IMR-90 (cell line): ENCODE data around the gene NAA60. TPM values are rescaled to one million over a fixed set of nuclear protein-coding genes. Genes with fewer than 3 reads are reported as not detected.

Experiments
- ATAC-seq: fragments of 200-7000 bp; cut with Tn5 transposase; 2 replicates; pipeline ENCODE4 v1.9.1; 2020; ENCODE audit warnings: low read depth, mild to moderate bottlenecking, moderate library complexity
- BruUV-seq: library from RNA; stranded (reverse); fragments of 400-500 nt; replicated peaks from 2 replicates; lab custom pipeline; 2021; lab: Mats Ljungman, UMichigan
- CTCF ChIA-PET: fragments of 300-600 bp; formaldehyde crosslinking; extraction: SDS; loops from one replicate; lab custom pipeline; 2021; ENCODE audit warnings: antibody characterized with exemption; lab: Yijun Ruan, JAX
- POLR2A ChIA-PET: fragments of 300-600 bp; sonication (Branson Sonifier 250); formaldehyde crosslinking; loops from one replicate; lab custom pipeline; 2022; ENCODE audit warnings: antibody characterized with exemption; ENCODE audit not compliant: unreplicated experiment; lab: Charles Lee
- DNase-seq: peaks from one replicate; pipeline ENCODE4 v3.0.0; 2013
- H2AFZ ChIP-seq: replicated peaks from 2 replicates; pipeline ENCODE3; 2013; ENCODE audit warnings: low read length, mild to moderate bottlenecking; ENCODE audit not compliant: poor library complexity
- H2AK5ac ChIP-seq: 2 replicates; pipeline ENCODE4 v1.6.1; 2013; ENCODE audit warnings: low read depth, low read length, inconsistent platforms
- H2AK9ac ChIP-seq: replicated peaks from 2 replicates; pipeline ENCODE3; 2013; ENCODE audit warnings: mild to moderate bottlenecking, low read depth, low read length, moderate library complexity; ENCODE audit not compliant: poor library complexity
- H2BK120ac ChIP-seq: 2 replicates; pipeline ENCODE4 v1.6.1; 2013; ENCODE audit warnings: low read depth, low read length, inconsistent platforms
- H2BK15ac ChIP-seq: 3 replicates; pipeline ENCODE4 v1.6.1; 2013; ENCODE audit warnings: low read depth, low read length, inconsistent platforms
- H2BK20ac ChIP-seq: 2 replicates; pipeline ENCODE4 v1.6.1; 2013; ENCODE audit warnings: low read depth, mild to moderate bottlenecking, inconsistent platforms, low read length, moderate library complexity
- H2BK5ac ChIP-seq: 2 replicates; pipeline ENCODE4 v1.6.1; 2013; ENCODE audit warnings: mild to moderate bottlenecking, low read depth, low read length, inconsistent platforms; ENCODE audit not compliant: poor library complexity, severe bottlenecking
- H3K14ac ChIP-seq: replicated peaks from 2 replicates; pipeline ENCODE4 v1.6.1; 2013; ENCODE audit warnings: low read depth, low read length, inconsistent platforms
- H3K18ac ChIP-seq: 2 replicates; pipeline ENCODE4 v1.6.1; 2013; ENCODE audit warnings: low read depth, low read length, control low read depth
- H3K23ac ChIP-seq: 2 replicates; pipeline ENCODE4 v1.6.1; 2013; ENCODE audit warnings: low read depth, low read length, inconsistent platforms
- H3K27ac ChIP-seq: 2 replicates; pipeline ENCODE4 v1.5.1; 2013; ENCODE audit warnings: mild to moderate bottlenecking, control low read depth, low read length; ENCODE audit not compliant: insufficient read depth
- H3K27me3 ChIP-seq: 2 replicates; pipeline ENCODE4 v1.6.1; 2013; ENCODE audit warnings: low read length; ENCODE audit not compliant: control insufficient read depth, insufficient read depth
- H3K36me3 ChIP-seq: 2 replicates; pipeline ENCODE4 v1.6.1; 2013; ENCODE audit warnings: low read length, mixed read lengths; ENCODE audit not compliant: control insufficient read depth, insufficient read depth
- H3K4ac ChIP-seq: 2 replicates; pipeline ENCODE4 v1.6.1; 2013; ENCODE audit warnings: low read depth, low read length, inconsistent platforms
- H3K4me1 ChIP-seq: 2 replicates; pipeline ENCODE4 v1.6.1; 2013; ENCODE audit warnings: low read length, mixed read lengths; ENCODE audit not compliant: control insufficient read depth, insufficient read depth
- H3K4me2 ChIP-seq: 2 replicates; pipeline ENCODE4 v1.6.1; 2013; ENCODE audit warnings: low read depth, mild to moderate bottlenecking, control low read depth, low read length, moderate library complexity
- H3K4me3 ChIP-seq: 2 replicates; pipeline ENCODE4 v1.5.1; 2013; ENCODE audit warnings: low read depth, mild to moderate bottlenecking, control low read depth, low read length, moderate library complexity; ENCODE audit not compliant: insufficient read depth
- H3K56ac ChIP-seq: 2 replicates; pipeline ENCODE4 v1.6.1; 2013; ENCODE audit warnings: low read length, inconsistent platforms; ENCODE audit not compliant: insufficient read depth; ENCODE audit errors: extremely low read depth
- H3K79me1 ChIP-seq, 2 experiments: 2 replicates each; pipeline ENCODE4 v1.6.1; 2013; ENCODE audit warnings: low read length in 2 of 2, inconsistent platforms in 1 of 2, low read depth in 1 of 2
- H3K9ac ChIP-seq: 2 replicates; pipeline ENCODE4 v1.6.1; 2013; ENCODE audit warnings: low read depth, low read length, control low read depth
- H3K9me1 ChIP-seq: 2 replicates; pipeline ENCODE4 v1.6.1; 2013; ENCODE audit warnings: low read length, inconsistent platforms; ENCODE audit not compliant: insufficient read depth
- H3K9me3 ChIP-seq: 2 replicates; pipeline ENCODE4 v1.6.1; 2013; ENCODE audit warnings: low read length; ENCODE audit not compliant: control insufficient read depth, insufficient read depth
- H4K20me1 ChIP-seq: 2 replicates; pipeline ENCODE4 v1.6.1; 2013; ENCODE audit warnings: low read length, inconsistent platforms; ENCODE audit not compliant: insufficient read depth
- H4K5ac ChIP-seq: 2 replicates; pipeline ENCODE4 v1.6.1; 2013; ENCODE audit warnings: mild to moderate bottlenecking, low read depth, low read length, control low read depth
- H4K8ac ChIP-seq, 2 experiments: 2 replicates each; pipeline ENCODE4 v1.6.1; 2013; ENCODE audit warnings: low read depth in 2 of 2, low read length in 2 of 2, control low read depth in 1 of 2, inconsistent platforms in 1 of 2
- H4K91ac ChIP-seq: 2 replicates; pipeline ENCODE4 v1.6.1; 2013; ENCODE audit warnings: low read depth, low read length, inconsistent platforms; ENCODE audit not compliant: insufficient read depth
- BHLHE40 ChIP-seq: fragments of 150-350 bp; IDR thresholded peaks from 2 replicates; pipeline ENCODE4 v1.6.1; 2016; ENCODE audit warnings: mild to moderate bottlenecking, low read depth, low read length
- CEBPB ChIP-seq: IDR thresholded peaks from 2 replicates; pipeline ENCODE4 v1.6.1; 2012; ENCODE audit warnings: low read depth, low read length, improper control_type of control experiment
- CHD1 ChIP-seq: IDR thresholded peaks from 2 replicates; pipeline ENCODE4 v1.6.1; 2012; ENCODE audit warnings: low read depth, low read length, improper control_type of control experiment
- FOS ChIP-seq: fragments of 150-350 bp; IDR thresholded peaks from 2 replicates; pipeline ENCODE4 v1.6.1; 2016; ENCODE audit warnings: low read depth, low read length
- MAZ ChIP-seq: IDR thresholded peaks from 2 replicates; pipeline ENCODE4 v1.6.1; 2012; ENCODE audit warnings: low read depth, mild to moderate bottlenecking, low read length, improper control_type of control experiment, moderate library complexity, borderline replicate concordance
- MXI1 ChIP-seq: IDR thresholded peaks from 2 replicates; pipeline ENCODE4 v1.6.1; 2012; ENCODE audit warnings: low read depth, mild to moderate bottlenecking, low read length, moderate library complexity, borderline replicate concordance
- NFE2L2 ChIP-seq: fragments of 150-350 bp; IDR thresholded peaks from 2 replicates; pipeline ENCODE4 v1.6.1; 2016; ENCODE audit warnings: low read depth, mild to moderate bottlenecking, low read length
- POLR2A ChIP-seq: IDR thresholded peaks from 2 replicates; pipeline ENCODE4 v1.6.1; 2012; ENCODE audit warnings: mild to moderate bottlenecking, low read depth, low read length
- RAD21 ChIP-seq: IDR thresholded peaks from 2 replicates; pipeline ENCODE4 v1.6.1; 2012; ENCODE audit warnings: low read length, improper control_type of control experiment
- RCOR1 ChIP-seq: IDR thresholded peaks from 2 replicates; pipeline ENCODE4 v1.6.1; 2012; ENCODE audit warnings: mild to moderate bottlenecking, low read length, improper control_type of control experiment; ENCODE audit not compliant: insufficient replicate concordance
- SMC3 ChIP-seq: fragments of 150-350 bp; IDR thresholded peaks from 2 replicates; pipeline ENCODE4 v1.6.1; 2016; ENCODE audit warnings: low read depth, mild to moderate bottlenecking, antibody characterized with exemption, low read length, moderate library complexity
- WGBS, 2 experiments: methylation state at CpG; one replicate each; pipeline versions ENCODE4 v1.1.5 to v1.1.7; 2013; ENCODE audit warnings: missing lambda C conversion rate in 2 of 2; ENCODE audit not compliant: insufficient read length in 1 of 2; ENCODE audit errors: extremely low coverage in 2 of 2; 5-methylcytosine and 5-hydroxymethylcytosine counted together
- dilution Hi-C: fragments of 300-500 bp; cut with HindIII; formaldehyde crosslinking; loops from one replicate; pipeline ENCODE4 v1.14.3; 2018; ENCODE audit warnings: low sequenced_read_pairs; ENCODE audit not compliant: unreplicated experiment
- in situ Hi-C: fragments of 300-500 bp; cut with MboI; formaldehyde crosslinking; loops from 3 replicates; pipeline ENCODE4 v1.14.3; 2019; ENCODE audit warnings: low sequenced_read_pairs, inconsistent platforms, mixed read lengths
- intact Hi-C: fragments of 100-400 bp; cut with micrococcal nuclease; formaldehyde crosslinking; loops from 2 replicates; pipeline ENCODE4 v1.10.0; 2022
- polyA plus RNA-seq, 3 experiments: library from polyadenylated mRNA; depleted of rRNA; stranded (reverse); fragments of >200 nt; gene quantifications; 2 replicates each; pipeline ENCODE4 v1.2.3, GENCODE V29; 2012; ENCODE audit warnings: low replicate concordance in 1 of 3
- total RNA-seq: library from RNA; depleted of rRNA; stranded (reverse); fragments of >200 nt; gene quantifications from 2 replicates; pipeline ENCODE4 v1.2.3, GENCODE V29; 2012
- TF ChIP-seq, protein P1 (sequence below): conservative IDR thresholded peaks from 2 replicates; pipeline ENCODE4 v1.5.1; 2012; ENCODE audit warnings: mild to moderate bottlenecking, low read depth, low read length, improper control_type of control experiment
- TF ChIP-seq, protein P2 (sequence below): fragments of 150-350 bp; IDR thresholded peaks from 2 replicates; pipeline ENCODE4 v1.6.1; 2016; ENCODE audit warnings: low read depth, mild to moderate bottlenecking, low read length, moderate library complexity, borderline replicate concordance

NAA60 gene
- total and polyA plus RNA-seq, 2 of the 4 experiments (the other 2 are of a cell fraction): 7.5 to 18.0 TPM

DNA sequence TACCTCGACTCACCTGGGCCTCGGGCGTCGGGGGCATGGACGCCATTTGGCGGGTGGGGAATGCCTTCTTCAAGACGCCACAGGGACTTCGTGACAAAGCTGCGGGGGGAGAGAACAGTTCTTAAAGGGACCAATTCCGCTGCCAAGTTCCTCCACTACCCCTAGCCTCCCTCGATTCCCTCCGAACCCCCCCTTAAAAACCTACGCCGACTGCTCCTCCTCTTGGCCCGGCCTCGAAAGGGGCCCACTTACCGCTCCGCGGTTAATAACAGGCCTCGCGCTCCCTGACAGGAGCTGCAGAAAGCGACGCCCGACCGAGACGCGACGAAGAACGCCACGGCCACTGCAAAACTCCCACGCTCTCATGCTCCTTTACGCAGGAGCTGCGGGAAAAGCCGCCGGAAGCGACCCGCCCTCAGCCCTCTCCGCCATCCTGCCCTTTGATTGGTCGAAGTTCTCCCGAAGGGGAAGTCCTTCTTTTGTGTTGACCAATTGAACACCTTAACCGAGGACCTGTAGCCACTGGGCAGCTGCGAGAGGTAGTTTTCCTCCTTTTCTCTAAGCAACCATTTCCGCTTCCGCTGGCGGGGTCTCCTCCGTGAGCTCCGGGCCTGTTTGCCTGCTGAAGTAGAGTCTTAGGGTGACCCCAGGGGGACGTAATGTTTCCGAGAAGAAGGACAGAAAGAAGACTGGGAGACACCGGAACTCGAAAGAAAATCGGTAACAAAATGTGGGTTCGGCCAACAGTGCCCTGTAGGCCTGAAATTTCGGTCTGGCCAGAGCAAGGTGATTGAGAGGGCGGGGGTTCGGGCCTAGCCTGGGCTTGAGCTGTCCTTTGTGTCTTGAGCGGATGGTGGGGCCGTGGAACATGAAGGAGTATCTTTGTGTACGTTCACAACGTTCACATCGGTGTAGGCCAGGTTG is at the start of gene NAA60, which contains the start of gene ZNF597 (continued):
- TF ChIP-seq FOS (no peak), NFE2L2 (no peak)

DNA sequence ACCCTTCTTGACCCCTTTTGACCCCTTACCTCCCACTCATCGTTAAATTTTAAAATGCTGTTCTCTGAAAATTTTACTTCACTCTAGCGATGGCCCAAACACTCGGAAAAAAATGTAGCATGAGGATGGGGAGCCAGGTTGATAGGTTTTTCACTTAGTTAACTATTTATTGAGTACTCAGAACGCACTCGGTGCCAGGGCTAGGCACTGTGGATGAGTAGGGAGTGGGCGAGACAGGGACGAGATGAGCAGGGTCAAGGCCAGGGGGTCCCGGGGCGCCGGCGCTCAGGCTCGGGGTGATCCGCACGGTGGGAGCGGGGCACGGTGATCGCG is 43.1 kb upstream of the NAA60 start:
- Histone ChIP-seq H3K4me3 (peak overlapping the region; percentile 73), H4K20me1 (peaks cover 2% of the 10 kb centered on the region; the same call in 1 of the 2 replicates), H2AK5ac (no peak overlapping the region), H3K18ac (no peak overlapping the region), H4K8ac (peak overlapping the region; percentile 43 to 59; a peak in 2 of 4 replicates), H3K4ac (peak overlapping the region; percentile 47), H3K9me1 (no peaks in the 10 kb centered on the region), H3K4me2 (peak overlapping the region; percentile 100), H3K23ac (peak overlapping the region; percentile 64), H2BK15ac (no peak overlapping the region), H4K5ac (peak overlapping the region; percentile 23; the same call in 1 of the 2 replicates), H3K27ac (peak overlapping the region; percentile 66), H3K56ac (peak overlapping the region; percentile 60), H3K79me1 (peaks cover 47 to 63% of the 10 kb centered on the region in 2 experiments), H2BK5ac (peak overlapping the region; percentile 23), H2BK20ac (no peak overlapping the region), H2AFZ (peak overlapping the region; percentile 94), H3K9me3 (peaks cover 24% of the 10 kb centered on the region), H3K4me1 (peaks cover 4% of the 10 kb centered on the region), H2AK9ac (peak overlapping the region; percentile 73), H3K36me3 (peaks cover 39% of the 10 kb centered on the region), H3K9ac (peak overlapping the region; percentile 89), H3K27me3 (no peaks in the 10 kb centered on the region), H4K91ac (no peak overlapping the region), H3K14ac (peak overlapping the region; percentile 63), H2BK120ac (no peak overlapping the region)
- 7% methylated on average over 6 of the region's 18 CpGs; no CpG with 5 or more reads in 1 of the 2 experiments for WGBS, 2 experiments
- no TSS peak for BruUV-seq
- intact Hi-C loops (loop anchor here (2.0 kb wide), 1 partner anchor 58 kb away; no protein-coding TSS in a partner anchor), in situ Hi-C loops (no loop called here), dilution Hi-C loops (no loop called here)
- CTCF ChIA-PET: no interaction called here
- ATAC-seq (no peak), DNase-seq (no peak)
- POLR2A ChIA-PET: interaction anchor here (1.0 kb wide), 1 partner anchor 44 kb away, joined by 3 read pairs; no protein-coding TSS in a partner anchor
- no peak for TF ChIP-seq BHLHE40
- TF ChIP-seq POLR2A: no peak
- TF ChIP-seq MAZ: no peak
- TF ChIP-seq SMC3: no peak
- no peak for TF ChIP-seq MXI1
- TF ChIP-seq RAD21: no peak
- TF ChIP-seq CEBPB: no peak
- TF ChIP-seq FOS: no peak
- TF ChIP-seq, protein P1, sequence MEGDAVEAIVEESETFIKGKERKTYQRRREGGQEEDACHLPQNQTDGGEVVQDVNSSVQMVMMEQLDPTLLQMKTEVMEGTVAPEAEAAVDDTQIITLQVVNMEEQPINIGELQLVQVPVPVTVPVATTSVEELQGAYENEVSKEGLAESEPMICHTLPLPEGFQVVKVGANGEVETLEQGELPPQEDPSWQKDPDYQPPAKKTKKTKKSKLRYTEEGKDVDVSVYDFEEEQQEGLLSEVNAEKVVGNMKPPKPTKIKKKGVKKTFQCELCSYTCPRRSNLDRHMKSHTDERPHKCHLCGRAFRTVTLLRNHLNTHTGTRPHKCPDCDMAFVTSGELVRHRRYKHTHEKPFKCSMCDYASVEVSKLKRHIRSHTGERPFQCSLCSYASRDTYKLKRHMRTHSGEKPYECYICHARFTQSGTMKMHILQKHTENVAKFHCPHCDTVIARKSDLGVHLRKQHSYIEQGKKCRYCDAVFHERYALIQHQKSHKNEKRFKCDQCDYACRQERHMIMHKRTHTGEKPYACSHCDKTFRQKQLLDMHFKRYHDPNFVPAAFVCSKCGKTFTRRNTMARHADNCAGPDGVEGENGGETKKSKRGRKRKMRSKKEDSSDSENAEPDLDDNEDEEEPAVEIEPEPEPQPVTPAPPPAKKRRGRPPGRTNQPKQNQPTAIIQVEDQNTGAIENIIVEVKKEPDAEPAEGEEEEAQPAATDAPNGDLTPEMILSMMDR: no peak
- no peak for TF ChIP-seq RCOR1
- TF ChIP-seq, protein P2, sequence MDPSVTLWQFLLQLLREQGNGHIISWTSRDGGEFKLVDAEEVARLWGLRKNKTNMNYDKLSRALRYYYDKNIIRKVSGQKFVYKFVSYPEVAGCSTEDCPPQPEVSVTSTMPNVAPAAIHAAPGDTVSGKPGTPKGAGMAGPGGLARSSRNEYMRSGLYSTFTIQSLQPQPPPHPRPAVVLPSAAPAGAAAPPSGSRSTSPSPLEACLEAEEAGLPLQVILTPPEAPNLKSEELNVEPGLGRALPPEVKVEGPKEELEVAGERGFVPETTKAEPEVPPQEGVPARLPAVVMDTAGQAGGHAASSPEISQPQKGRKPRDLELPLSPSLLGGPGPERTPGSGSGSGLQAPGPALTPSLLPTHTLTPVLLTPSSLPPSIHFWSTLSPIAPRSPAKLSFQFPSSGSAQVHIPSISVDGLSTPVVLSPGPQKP: no peak
- no peak for TF ChIP-seq NFE2L2
- no peak for TF ChIP-seq CHD1
